ENCODE measurements around the gene TCF4. TPM values are rescaled to one million over a fixed set of nuclear protein-coding genes. Genes with fewer than 3 reads are reported as not detected.

Gene TCF4
- total RNA-seq, 1 experiment from 2014 or later: 143 TPM

- TF ChIP-seq CTCF (conservative IDR thresholded peaks at IDR 0.05; ENCODE audit: low read depth, low read length) (no peak), EZH2 (IDR thresholded peaks at IDR 0.05; ENCODE audit: borderline replicate concordance, low read depth, low read length, poor library complexity, severe bottlenecking) (no peak)
- H3K9me3 ChIP-seq (ENCODE audit: low read depth, low read length, poor library complexity, severe bottlenecking): no peaks in the 10 kb centered on the region
- no peak overlapping the region for H3K4me3 ChIP-seq (ENCODE audit: low read depth, low read length, poor library complexity, severe bottlenecking)
- ChIA-PET CTCF (no interaction called here), POLR2A (ENCODE audit: low non-redundant PET) (no interaction called here)
- DNase-seq (ENCODE audit: low spot score): no peak
- H3K27ac ChIP-seq (ENCODE audit: low read depth, low read length, poor library complexity, severe bottlenecking): no peak overlapping the region
- BruUV-seq (replicated peaks): no TSS peak
- peaks cover 14% of the 10 kb centered on the region for H3K4me1 ChIP-seq (ENCODE audit: insufficient read depth, low read length, poor library complexity, severe bottlenecking)
- intact Hi-C loops (cut with micrococcal nuclease; ENCODE audit: unreplicated experiment): no loop called here
- no peaks in the 10 kb centered on the region for H3K36me3 ChIP-seq (ENCODE audit: insufficient read depth, low read length, poor library complexity, severe bottlenecking)
- no peaks in the 10 kb centered on the region for H3K27me3 ChIP-seq (replicated peaks; ENCODE audit: insufficient read depth, low read depth, low read length, poor library complexity)
These were observed 12.0 kb downstream of the TCF4 start for GRCh38 chr18:55576001-55576400.

GRCh38 chr18:55575066-55575465 is 12.9 kb downstream of the TCF4 start:
- no peak for DNase-seq (ENCODE audit: low spot score)
- Histone ChIP-seq H3K36me3 (ENCODE audit: insufficient read depth, low read length, poor library complexity, severe bottlenecking) (no peaks in the 10 kb centered on the region), H3K4me1 (ENCODE audit: insufficient read depth, low read length, poor library complexity, severe bottlenecking) (peaks cover 10% of the 10 kb centered on the region), H3K9me3 (ENCODE audit: low read depth, low read length, poor library complexity, severe bottlenecking) (no peaks in the 10 kb centered on the region), H3K4me3 (ENCODE audit: low read depth, low read length, poor library complexity, severe bottlenecking) (no peak overlapping the region), H3K27ac (ENCODE audit: low read depth, low read length, poor library complexity, severe bottlenecking) (no peak overlapping the region), H3K27me3 (replicated peaks; ENCODE audit: insufficient read depth, low read depth, low read length, poor library complexity) (no peaks in the 10 kb centered on the region)
- POLR2A ChIA-PET (ENCODE audit: low non-redundant PET): no interaction called here
- no peak for TF ChIP-seq CTCF (conservative IDR thresholded peaks at IDR 0.05; ENCODE audit: low read depth, low read length)
- no peak for TF ChIP-seq EZH2 (IDR thresholded peaks at IDR 0.05; ENCODE audit: borderline replicate concordance, low read depth, low read length, poor library complexity, severe bottlenecking)
- BruUV-seq (replicated peaks): no TSS peak
- CTCF ChIA-PET: no interaction called here
- intact Hi-C loops (cut with micrococcal nuclease; ENCODE audit: unreplicated experiment): no loop called here

GRCh38 chr18:55573386-55573785 is 14.6 kb downstream of the TCF4 start:
- Histone ChIP-seq H3K4me1 (ENCODE audit: insufficient read depth, low read length, poor library complexity, severe bottlenecking) (no peaks in the 10 kb centered on the region), H3K4me3 (ENCODE audit: low read depth, low read length, poor library complexity, severe bottlenecking) (no peak overlapping the region), H3K27me3 (replicated peaks; ENCODE audit: insufficient read depth, low read depth, low read length, poor library complexity) (no peaks in the 10 kb centered on the region), H3K27ac (ENCODE audit: low read depth, low read length, poor library complexity, severe bottlenecking) (no peak overlapping the region), H3K9me3 (ENCODE audit: low read depth, low read length, poor library complexity, severe bottlenecking) (no peaks in the 10 kb centered on the region), H3K36me3 (ENCODE audit: insufficient read depth, low read length, poor library complexity, severe bottlenecking) (no peaks in the 10 kb centered on the region)
- CTCF ChIA-PET: no interaction called here
- DNase-seq (ENCODE audit: low spot score): no peak
- POLR2A ChIA-PET (ENCODE audit: low non-redundant PET): no interaction called here
- BruUV-seq (replicated peaks): no TSS peak
- TF ChIP-seq EZH2 (IDR thresholded peaks at IDR 0.05; ENCODE audit: borderline replicate concordance, low read depth, low read length, poor library complexity, severe bottlenecking) (no peak), CTCF (conservative IDR thresholded peaks at IDR 0.05; ENCODE audit: low read depth, low read length) (no peak)
- intact Hi-C loops (cut with micrococcal nuclease; ENCODE audit: unreplicated experiment): no loop called here

All from A673 (cell line).